GM23338 (cell line): Measurements from ENCODE around the gene HENMT1. TPM values are rescaled to one million over a fixed set of nuclear protein-coding genes. Genes with fewer than 3 reads are reported as not detected.

Source experiments
- ATAC-seq: fragments of 200-7000 bp; cut with Tn5 transposase; 3 replicates; pipeline ENCODE4 v1.9.1; 2020
- DNase-seq: peaks from one replicate; pipeline ENCODE4 v3.0.0-alpha.2; 2015; ENCODE audit warnings: low spot score
- H2AFZ ChIP-seq: fragments of 200-600 bp; sonication (generic); 2 replicates; pipeline ENCODE4 v1.8.0; 2016; ENCODE audit warnings: antibody characterized with exemption, mild to moderate bottlenecking, moderate library complexity
- H3F3A ChIP-seq: fragments of 200-600 bp; sonication (generic); replicated peaks from 2 replicates; pipeline ENCODE4 v1.8.0; 2017; ENCODE audit warnings: antibody characterized with exemption, mixed run types, low read depth
- H3K27ac ChIP-seq: fragments of 200-600 bp; sonication (generic); 2 replicates; pipeline ENCODE4 v1.6.1; 2016; ENCODE audit warnings: low read depth
- H3K27me3 ChIP-seq: fragments of 200-600 bp; sonication (generic); 2 replicates; pipeline ENCODE4 v1.8.0; 2016; ENCODE audit warnings: mild to moderate bottlenecking, mixed run types, moderate library complexity; ENCODE audit not compliant: insufficient read depth
- H3K36me3 ChIP-seq: fragments of 200-600 bp; sonication (generic); 2 replicates; pipeline ENCODE4 v1.8.0; 2016; ENCODE audit warnings: mild to moderate bottlenecking; ENCODE audit not compliant: insufficient read depth
- H3K4me1 ChIP-seq: fragments of 200-600 bp; sonication (generic); 2 replicates; pipeline ENCODE4 v1.8.0; 2016; ENCODE audit warnings: mild to moderate bottlenecking, moderate library complexity; ENCODE audit not compliant: insufficient read depth
- H3K4me2 ChIP-seq: fragments of 200-600 bp; sonication (generic); 2 replicates; pipeline ENCODE4 v1.7.1; 2017; ENCODE audit warnings: mixed run types
- H3K4me3 ChIP-seq: fragments of 200-600 bp; sonication (generic); 2 replicates; pipeline ENCODE4 v1.6.1; 2016; ENCODE audit warnings: mixed run types
- H3K79me2 ChIP-seq: fragments of 200-600 bp; sonication (generic); replicated peaks from 2 replicates; pipeline ENCODE4 v1.8.0; 2017; ENCODE audit warnings: mild to moderate bottlenecking; ENCODE audit not compliant: insufficient read depth
- H3K9me2 ChIP-seq: fragments of 200-600 bp; sonication (generic); 2 replicates; pipeline ENCODE4 v1.8.0; 2017; ENCODE audit not compliant: insufficient read depth
- H4K20me1 ChIP-seq: fragments of 200-600 bp; sonication (generic); replicated peaks from 2 replicates; pipeline ENCODE4 v1.8.0; 2017; ENCODE audit warnings: mild to moderate bottlenecking; ENCODE audit not compliant: insufficient read depth
- H3K27ac Mint-ChIP-seq: 2 replicates; pipeline ENCODE4 v1.8.0; 2020; ENCODE audit warnings: inconsistent platforms, mild to moderate bottlenecking, moderate library complexity, mixed read lengths
- H3K27me3 Mint-ChIP-seq: 3 replicates; pipeline ENCODE4 v1.8.0; 2022; ENCODE audit warnings: low read depth, mild to moderate bottlenecking, moderate library complexity, mixed read lengths, inconsistent platforms; ENCODE audit not compliant: insufficient read depth, poor library complexity
- H3K36me3 Mint-ChIP-seq: 3 replicates; pipeline ENCODE4 v1.8.0; 2021; ENCODE audit warnings: low read depth, mild to moderate bottlenecking, inconsistent platforms, moderate library complexity, mixed read lengths
- H3K4me1 Mint-ChIP-seq: 3 replicates; pipeline ENCODE4 v1.8.0; 2020; ENCODE audit warnings: mild to moderate bottlenecking, inconsistent platforms, mixed read lengths
- H3K4me3 Mint-ChIP-seq: 3 replicates; pipeline ENCODE4 v1.8.0; 2021; ENCODE audit warnings: moderate library complexity, mild to moderate bottlenecking, inconsistent platforms, mixed read lengths
- H3K9me3 Mint-ChIP-seq: 3 replicates; pipeline ENCODE4 v1.8.0; 2020; ENCODE audit warnings: moderate library complexity, mild to moderate bottlenecking, inconsistent platforms, mixed read lengths
- CREB1 ChIP-seq: fragments of 250-450 bp; sonication (Bioruptor Pico); IDR thresholded peaks from 2 replicates; pipeline ENCODE4 v1.5.0; 2020; ENCODE audit warnings: low read depth, mild to moderate bottlenecking, moderate library complexity
- EZH2 ChIP-seq: fragments of 200-600 bp; sonication (generic); IDR thresholded peaks from one replicate; pipeline ENCODE4 v1.8.0; 2017; ENCODE audit warnings: antibody characterized with exemption, mild to moderate bottlenecking, low read depth; ENCODE audit not compliant: unreplicated experiment
- JUNB ChIP-seq: IDR thresholded peaks from one replicate; pipeline ENCODE4 v1.6.1; 2016; ENCODE audit warnings: antibody characterized with exemption; ENCODE audit not compliant: unreplicated experiment
- NANOG ChIP-seq: IDR thresholded peaks from 2 replicates; pipeline ENCODE4 v1.6.1; 2016; ENCODE audit warnings: antibody characterized with exemption, borderline replicate concordance
- POLR2AphosphoS5 ChIP-seq: IDR thresholded peaks from 2 replicates; pipeline ENCODE4 v1.6.1; 2016; ENCODE audit warnings: antibody characterized with exemption, low read depth
- STAT1 ChIP-seq: IDR thresholded peaks from one replicate; pipeline ENCODE4 v1.6.1; 2016; ENCODE audit warnings: antibody characterized with exemption; ENCODE audit not compliant: unreplicated experiment
- ZNF114 ChIP-seq: fragments of 250-450 bp; sonication (Bioruptor Pico); IDR thresholded peaks from 2 replicates; pipeline ENCODE4 v1.5.0; 2020; ENCODE audit warnings: mild to moderate bottlenecking, moderate library complexity
- polyA plus RNA-seq: library from polyadenylated mRNA; unstranded; fragments of >200 nt; fragmentation: Nextera tagmentation; extraction: Ambion mirVana; gene quantifications from 2 replicates; pipeline ENCODE4 v1.2.1, GENCODE V29; 2016
- total RNA-seq: library from RNA; depleted of rRNA; stranded (reverse); fragments of >200 nt; shearing (Covaris generic); gene quantifications from 2 replicates; pipeline ENCODE4 v1.2.3, GENCODE V29; 2014
- TF ChIP-seq, protein P1 (sequence below), 2 experiments: fragments of 200-600 bp in 1 of 2; sonication (generic) in 1 of 2; conservative IDR thresholded peaks; 2 replicates each; pipeline versions ENCODE4 v1.5.1 to v1.6.1; 2016 to 2017; ENCODE audit warnings: antibody characterized with exemption in 2 of 2, low read depth in 2 of 2, mild to moderate bottlenecking in 2 of 2, moderate library complexity in 1 of 2
- TF ChIP-seq, protein P2 (sequence below): IDR thresholded peaks from 2 replicates; pipeline ENCODE4 v1.6.1; 2016; ENCODE audit warnings: antibody characterized with exemption

HENMT1 gene
- total and polyA plus RNA-seq, 2 experiments from 2014 or later = 4.7 to 9.7 TPM

GRCh38 chr1:108692724-108693655 is 32.1 kb upstream of the HENMT1 start:
- Histone ChIP-seq H3K4me3 (peak overlapping the region; percentile 92), H2AFZ (no peak overlapping the region), H3K27ac (peak overlapping the region; percentile 97), H3K79me2 (peaks cover 69% of the 10 kb centered on the region), H3K9me2 (no peaks in the 10 kb centered on the region), H3K27me3 (no peaks in the 10 kb centered on the region), H3F3A (0 out of 2 replicates have a peak, but pooled peaks cover 2% of the 10 kb centered on the region), H3K36me3 (peaks cover 27% of the 10 kb centered on the region), H3K4me2 (peak overlapping the region; percentile 88), H3K4me1 (peaks cover 8% of the 10 kb centered on the region), H4K20me1 (peaks cover 25% of the 10 kb centered on the region)
- H3K4me3 Mint-ChIP-seq = peak overlapping the region; percentile 94
- peak; percentile 64 for DNase-seq
- H3K27ac Mint-ChIP-seq = peak overlapping the region; percentile 99
- TF ChIP-seq, protein P1, sequence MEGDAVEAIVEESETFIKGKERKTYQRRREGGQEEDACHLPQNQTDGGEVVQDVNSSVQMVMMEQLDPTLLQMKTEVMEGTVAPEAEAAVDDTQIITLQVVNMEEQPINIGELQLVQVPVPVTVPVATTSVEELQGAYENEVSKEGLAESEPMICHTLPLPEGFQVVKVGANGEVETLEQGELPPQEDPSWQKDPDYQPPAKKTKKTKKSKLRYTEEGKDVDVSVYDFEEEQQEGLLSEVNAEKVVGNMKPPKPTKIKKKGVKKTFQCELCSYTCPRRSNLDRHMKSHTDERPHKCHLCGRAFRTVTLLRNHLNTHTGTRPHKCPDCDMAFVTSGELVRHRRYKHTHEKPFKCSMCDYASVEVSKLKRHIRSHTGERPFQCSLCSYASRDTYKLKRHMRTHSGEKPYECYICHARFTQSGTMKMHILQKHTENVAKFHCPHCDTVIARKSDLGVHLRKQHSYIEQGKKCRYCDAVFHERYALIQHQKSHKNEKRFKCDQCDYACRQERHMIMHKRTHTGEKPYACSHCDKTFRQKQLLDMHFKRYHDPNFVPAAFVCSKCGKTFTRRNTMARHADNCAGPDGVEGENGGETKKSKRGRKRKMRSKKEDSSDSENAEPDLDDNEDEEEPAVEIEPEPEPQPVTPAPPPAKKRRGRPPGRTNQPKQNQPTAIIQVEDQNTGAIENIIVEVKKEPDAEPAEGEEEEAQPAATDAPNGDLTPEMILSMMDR (conservative IDR thresholded peaks at IDR 0.05; ENCODE audit: low read depth in 2 of 2) = peak in 1 of 2 experiments; percentile 16; a peak in 2 of 4 replicates
- no peak for TF ChIP-seq JUNB
- H3K4me1 Mint-ChIP-seq = peaks cover 15% of the 10 kb centered on the region; the same call in 2 of the 3 replicates
- H3K36me3 Mint-ChIP-seq = peaks cover 50% of the 10 kb centered on the region
- peak; percentile 60 for ATAC-seq
- H3K9me3 Mint-ChIP-seq = no peaks in the 10 kb centered on the region; the same call in 2 of the 3 replicates
- peaks cover 10% of the 10 kb centered on the region for H3K27me3 Mint-ChIP-seq

GRCh38 chr1:108691942-108692723 is 31.2 kb upstream of the HENMT1 start, which contains the start of gene PRPF38B:
PRPF38B (plus strand) TSS chr1:108692310; CDS start chr1:108692592, 282 bp downstream.
- peak; percentile 94 for ATAC-seq
- no peaks in the 10 kb centered on the region for H3K27me3 ChIP-seq
- Mint-ChIP-seq H3K27me3 (peaks cover 10% of the 10 kb centered on the region), H3K9me3 (no peaks in the 10 kb centered on the region; the same call in 2 of the 3 replicates), H3K36me3 (peaks cover 41% of the 10 kb centered on the region), H3K27ac (peak within 1 kb of the TSS; percentile 99), H3K4me3 (peak within 1 kb of the TSS; percentile 94), H3K4me1 (peaks cover 15% of the 10 kb centered on the region; the same call in 2 of the 3 replicates)
- H3K36me3 ChIP-seq = peaks cover 18% of the 10 kb centered on the region
- peak within 1 kb of the TSS; percentile 88 for H3K4me2 ChIP-seq
- H3K79me2 ChIP-seq = peaks cover 61% of the 10 kb centered on the region
- H3K4me3 ChIP-seq = peak within 1 kb of the TSS; percentile 92
- H4K20me1 ChIP-seq = peaks cover 23% of the 10 kb centered on the region
- H3K4me1 ChIP-seq = peaks cover 8% of the 10 kb centered on the region
- peak within 1 kb of the TSS; percentile 97 for H3K27ac ChIP-seq
- no peaks in the 10 kb centered on the region for H3F3A ChIP-seq
- H2AFZ ChIP-seq = no peak within 1 kb of the TSS
- peak; percentile 97 for DNase-seq
- H3K9me2 ChIP-seq = no peaks in the 10 kb centered on the region
- no peak for TF ChIP-seq STAT1
- TF ChIP-seq CREB1 (CRISPR knock-in tag) = peak; percentile 92
- TF ChIP-seq POLR2AphosphoS5 = peak; percentile 98
- TF ChIP-seq, protein P1 (conservative IDR thresholded peaks at IDR 0.05; ENCODE audit: low read depth in 2 of 2) = no peak
- no peak for TF ChIP-seq EZH2
- 0 out of 2 replicates have a peak, but pooled peaks have one; percentile 10 for TF ChIP-seq NANOG
- TF ChIP-seq ZNF114 (CRISPR knock-in tag) = no peak
- TF ChIP-seq, protein P2, sequence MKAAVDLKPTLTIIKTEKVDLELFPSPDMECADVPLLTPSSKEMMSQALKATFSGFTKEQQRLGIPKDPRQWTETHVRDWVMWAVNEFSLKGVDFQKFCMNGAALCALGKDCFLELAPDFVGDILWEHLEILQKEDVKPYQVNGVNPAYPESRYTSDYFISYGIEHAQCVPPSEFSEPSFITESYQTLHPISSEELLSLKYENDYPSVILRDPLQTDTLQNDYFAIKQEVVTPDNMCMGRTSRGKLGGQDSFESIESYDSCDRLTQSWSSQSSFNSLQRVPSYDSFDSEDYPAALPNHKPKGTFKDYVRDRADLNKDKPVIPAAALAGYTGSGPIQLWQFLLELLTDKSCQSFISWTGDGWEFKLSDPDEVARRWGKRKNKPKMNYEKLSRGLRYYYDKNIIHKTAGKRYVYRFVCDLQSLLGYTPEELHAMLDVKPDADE = peak; percentile 77
